T-helper 22 cell (primary cell): ENCODE results near the gene PHF12.

ENCODE experiments used
- DNase-seq: peaks from one replicate; pipeline ENCODE4 v3.0.0-alpha.2; 2020; ENCODE audit warnings: low read depth

Gene PHF12

DNA sequence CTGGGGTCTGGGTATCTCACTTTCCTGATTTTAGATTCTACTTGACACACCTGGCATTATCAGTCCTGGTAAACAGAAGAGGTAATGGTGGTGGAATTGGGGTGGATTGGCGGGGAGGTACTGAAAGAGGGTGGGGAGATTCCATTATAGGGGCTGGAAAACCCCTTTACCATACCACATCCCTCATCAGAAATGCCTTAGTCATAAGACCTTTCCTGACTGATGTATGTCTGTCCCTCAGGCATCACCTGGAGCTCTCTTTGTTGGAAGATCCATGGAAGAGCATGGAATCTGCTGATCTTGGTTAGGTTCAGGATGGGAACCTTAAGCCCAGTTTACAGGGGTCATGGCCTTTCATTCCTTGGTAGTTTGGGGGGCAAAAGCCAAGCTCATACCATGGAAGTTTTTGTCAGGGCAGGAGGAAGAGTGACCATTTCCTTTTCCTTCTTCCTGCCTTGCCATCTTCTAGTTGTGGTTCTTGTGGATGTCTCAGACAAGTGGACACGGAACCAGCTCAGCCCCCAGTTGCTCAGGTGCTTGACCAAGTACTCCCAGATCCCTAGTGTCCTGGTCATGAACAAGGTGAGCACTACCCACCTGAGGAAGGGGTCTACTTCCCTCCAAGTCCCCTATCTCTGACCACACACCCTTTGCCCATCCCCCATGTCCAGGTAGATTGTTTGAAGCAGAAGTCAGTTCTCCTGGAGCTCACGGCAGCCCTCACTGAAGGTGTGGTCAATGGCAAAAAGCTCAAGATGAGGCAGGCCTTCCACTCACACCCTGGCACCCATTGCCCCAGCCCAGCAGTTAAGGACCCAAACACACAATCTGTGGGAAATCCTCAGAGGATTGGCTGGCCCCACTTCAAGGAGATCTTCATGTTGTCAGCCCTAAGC is 93.2 kb downstream of the PHF12 start:
- DNase-seq, result no peak

DNA sequence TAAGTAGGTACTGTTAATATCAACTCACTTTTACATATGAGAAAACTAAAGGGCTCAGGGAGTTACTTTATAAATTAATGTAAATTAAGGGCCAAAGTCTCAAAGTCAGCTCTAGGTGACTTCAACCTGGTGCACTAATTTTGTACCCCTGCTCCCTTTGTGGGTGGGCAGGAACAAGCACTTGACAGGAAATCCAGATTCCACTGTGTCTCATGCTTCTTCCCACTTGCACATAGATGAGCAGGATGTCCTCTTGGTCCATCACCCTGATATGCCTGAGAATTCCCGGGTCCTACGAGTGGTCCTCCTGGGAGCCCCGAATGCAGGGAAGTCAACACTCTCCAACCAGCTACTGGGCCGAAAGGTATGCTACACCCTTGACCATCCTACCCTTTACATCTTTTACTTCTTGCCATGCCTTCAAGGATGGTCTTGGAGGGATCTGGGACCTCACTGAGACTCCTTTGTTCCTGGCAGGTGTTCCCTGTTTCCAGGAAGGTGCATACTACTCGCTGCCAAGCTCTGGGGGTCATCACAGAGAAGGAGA is 95.2 kb downstream of the PHF12 start:
- no peak for DNase-seq

DNA sequence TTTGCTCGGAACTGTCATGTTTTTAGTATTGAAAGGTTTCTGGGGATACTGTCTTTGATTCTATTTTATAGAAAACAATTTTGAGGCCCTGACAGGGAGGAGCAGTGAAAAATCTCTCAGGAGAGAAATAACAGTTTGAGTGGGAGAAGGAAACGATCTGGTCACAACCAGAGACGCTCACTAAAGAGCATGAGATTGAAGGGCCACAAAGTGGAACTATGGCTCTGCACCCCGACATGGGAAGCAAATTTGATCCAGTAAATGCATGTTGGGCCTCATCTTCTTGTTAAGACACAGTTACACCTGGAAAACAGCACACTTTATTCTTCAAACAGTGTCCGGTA is 96.0 kb downstream of the PHF12 start:
- DNase-seq, result no peak
